Mesenteric fat pad (tissue), 1 donor: ENCODE data around the gene CCL8. TPM values are rescaled to one million over a fixed set of nuclear protein-coding genes. Genes with fewer than 3 reads are reported as not detected.
"Not testable (repeated sequence)": the region's sequence is repeated elsewhere in the genome, so short reads cannot be mapped to it uniquely, and the experiment has no call there.

Source experiments
- DNase-seq: peaks from one replicate; pipeline ENCODE4 v3.0.0-alpha.2; 2020; ENCODE audit warnings: low spot score
- total RNA-seq: library from RNA; stranded (reverse); fragmentation: NEBNext Ultra II Directional; extraction: Animal tissue kit (Norgen Biotek cat#: 25700); gene quantifications from one replicate; pipeline ENCODE4 v1.2.1, GENCODE V29; 2021
- donor health status: DM: yes; HTN: yes; CAD: no.

Gene CCL8
- total RNA-seq, 1 donor from 2014 or later: 2.1 TPM

GRCh38 chr17:34313164-34313563, 6.1 kb upstream of the CCL8 start:
- no peak for DNase-seq

- DNase-seq: no peak
Observed at GRCh38 chr17:34314279-34314678, 5.0 kb upstream of the CCL8 start.

GRCh38 chr17:34318474-34318873, 761 bp upstream of the CCL8 start:
- DNase-seq: no peak

- no peak for DNase-seq
Observed at GRCh38 chr17:34321964-34322363, 2.7 kb downstream of the CCL8 start.

GRCh38 chr17:34327580-34327979, 8.3 kb downstream of the CCL8 start:
- DNase-seq: not testable (repeated sequence)

GRCh38 chr17:34337701-34338100, 18.5 kb downstream of the CCL8 start:
- DNase-seq: no peak

GRCh38 chr17:34339138-34339770, 20.0 kb downstream of the CCL8 start:
- DNase-seq: no peak

- DNase-seq: no peak
Observed at GRCh38 chr17:34341916-34342315, 22.7 kb downstream of the CCL8 start.

- DNase-seq: no peak
Observed at GRCh38 chr17:34347063-34347462, 27.8 kb downstream of the CCL8 start.

- no peak for DNase-seq
Observed at GRCh38 chr17:34349751-34350150, 30.5 kb downstream of the CCL8 start.

GRCh38 chr17:34351096-34351495, 31.9 kb downstream of the CCL8 start:
- DNase-seq: no peak

- no peak for DNase-seq
Observed at GRCh38 chr17:34352191-34352590, 33.0 kb downstream of the CCL8 start.

GRCh38 chr17:34354637-34355036, 35.4 kb downstream of the CCL8 start:
- DNase-seq: no peak

GRCh38 chr17:34356194-34356593, 37.0 kb downstream of the CCL8 start, which contains the start of gene CCL13:
CCL13 (plus strand) TSS chr17:34356480; CDS start chr17:34356527, 47 bp downstream.
- no peak for DNase-seq

GRCh38 chr17:34357398-34357797, 38.2 kb downstream of the CCL8 start:
- no peak for DNase-seq

- DNase-seq: no peak
Observed at GRCh38 chr17:34358631-34359030, 39.4 kb downstream of the CCL8 start.

GRCh38 chr17:34360601-34361270, 41.5 kb downstream of the CCL8 start:
- no peak for DNase-seq

- peak; percentile 92 for DNase-seq
Observed at GRCh38 chr17:34361478-34362061, 42.3 kb downstream of the CCL8 start.

- peak; percentile 74 for DNase-seq
Observed at GRCh38 chr17:34363183-34363661, 44.0 kb downstream of the CCL8 start, which contains the start of gene CCL1. CCL1 (minus strand) TSS chr17:34363233; CDS start chr17:34363161, 72 bp downstream.

GRCh38 chr17:34364751-34365150, 45.5 kb downstream of the CCL8 start:
- DNase-seq: peak; percentile 45

GRCh38 chr17:34365340-34365739, 46.1 kb downstream of the CCL8 start:
- DNase-seq: no peak

GRCh38 chr17:34366010-34366409, 46.8 kb downstream of the CCL8 start:
- DNase-seq: peak; percentile 37
